Measurements from ENCODE around the gene ZDHHC8.

DNA sequence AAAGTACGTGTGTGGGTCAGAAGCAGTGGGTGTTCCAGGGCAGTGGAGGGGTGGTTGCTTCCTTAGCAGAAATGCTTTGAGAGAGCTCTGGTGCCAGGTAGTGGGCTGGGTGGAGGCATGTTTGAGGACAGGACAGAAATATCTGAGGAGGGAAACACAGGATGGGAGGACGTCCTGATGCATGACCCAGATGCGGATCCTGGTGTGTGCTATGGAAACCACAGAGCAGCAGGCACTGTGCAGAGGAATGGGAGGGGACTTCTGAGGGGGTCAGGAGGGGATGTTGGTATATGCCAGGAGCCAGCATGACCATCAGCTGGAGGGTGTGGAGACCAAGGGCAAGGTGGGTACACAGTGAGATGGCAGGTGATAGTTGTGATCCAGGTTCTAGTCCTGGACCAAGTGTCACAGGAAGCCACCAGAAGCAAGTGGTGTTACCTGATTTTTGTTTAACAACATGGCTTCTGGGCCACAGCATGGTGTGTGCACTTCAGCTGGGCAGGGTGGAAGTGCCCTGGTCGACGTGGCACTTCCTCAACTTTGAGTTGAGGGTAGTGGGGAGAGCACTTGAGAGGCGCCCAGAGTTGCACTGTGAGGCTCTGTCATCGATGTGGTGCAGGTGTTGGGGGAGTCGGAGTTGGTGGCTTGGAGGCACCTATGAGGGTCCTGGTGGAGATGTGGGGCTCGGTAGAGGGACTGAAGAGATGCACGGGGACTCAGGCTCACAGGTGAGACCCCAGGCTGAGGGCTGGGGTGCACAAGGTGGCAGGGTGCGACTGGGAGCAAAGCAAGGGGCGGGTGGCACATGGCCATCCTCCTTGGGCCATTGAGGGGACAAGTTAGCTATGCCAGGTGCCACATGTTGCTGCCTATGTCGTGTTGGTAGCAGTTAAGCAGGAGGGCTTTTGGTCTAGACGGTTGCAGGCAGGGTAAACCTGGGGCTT, 44.0 kb upstream of the ZDHHC8 start:
- TF ChIP-seq, protein P1, sequence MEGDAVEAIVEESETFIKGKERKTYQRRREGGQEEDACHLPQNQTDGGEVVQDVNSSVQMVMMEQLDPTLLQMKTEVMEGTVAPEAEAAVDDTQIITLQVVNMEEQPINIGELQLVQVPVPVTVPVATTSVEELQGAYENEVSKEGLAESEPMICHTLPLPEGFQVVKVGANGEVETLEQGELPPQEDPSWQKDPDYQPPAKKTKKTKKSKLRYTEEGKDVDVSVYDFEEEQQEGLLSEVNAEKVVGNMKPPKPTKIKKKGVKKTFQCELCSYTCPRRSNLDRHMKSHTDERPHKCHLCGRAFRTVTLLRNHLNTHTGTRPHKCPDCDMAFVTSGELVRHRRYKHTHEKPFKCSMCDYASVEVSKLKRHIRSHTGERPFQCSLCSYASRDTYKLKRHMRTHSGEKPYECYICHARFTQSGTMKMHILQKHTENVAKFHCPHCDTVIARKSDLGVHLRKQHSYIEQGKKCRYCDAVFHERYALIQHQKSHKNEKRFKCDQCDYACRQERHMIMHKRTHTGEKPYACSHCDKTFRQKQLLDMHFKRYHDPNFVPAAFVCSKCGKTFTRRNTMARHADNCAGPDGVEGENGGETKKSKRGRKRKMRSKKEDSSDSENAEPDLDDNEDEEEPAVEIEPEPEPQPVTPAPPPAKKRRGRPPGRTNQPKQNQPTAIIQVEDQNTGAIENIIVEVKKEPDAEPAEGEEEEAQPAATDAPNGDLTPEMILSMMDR (IDR thresholded peaks at IDR 0.05; ENCODE audit: low read length): no peak
- no peak for TF ChIP-seq EZH2 (IDR thresholded peaks at IDR 0.05; ENCODE audit: borderline replicate concordance, low read length)
